ENCODE measurements around the gene GZMB.
A peak's percentile ranks its signal among the peaks of the same experiment; 100 is the strongest.
"Not testable (repeated sequence)": the region's sequence is repeated elsewhere in the genome, so short reads cannot be mapped to it uniquely, and the experiment has no call there.

GZMB gene

DNA sequence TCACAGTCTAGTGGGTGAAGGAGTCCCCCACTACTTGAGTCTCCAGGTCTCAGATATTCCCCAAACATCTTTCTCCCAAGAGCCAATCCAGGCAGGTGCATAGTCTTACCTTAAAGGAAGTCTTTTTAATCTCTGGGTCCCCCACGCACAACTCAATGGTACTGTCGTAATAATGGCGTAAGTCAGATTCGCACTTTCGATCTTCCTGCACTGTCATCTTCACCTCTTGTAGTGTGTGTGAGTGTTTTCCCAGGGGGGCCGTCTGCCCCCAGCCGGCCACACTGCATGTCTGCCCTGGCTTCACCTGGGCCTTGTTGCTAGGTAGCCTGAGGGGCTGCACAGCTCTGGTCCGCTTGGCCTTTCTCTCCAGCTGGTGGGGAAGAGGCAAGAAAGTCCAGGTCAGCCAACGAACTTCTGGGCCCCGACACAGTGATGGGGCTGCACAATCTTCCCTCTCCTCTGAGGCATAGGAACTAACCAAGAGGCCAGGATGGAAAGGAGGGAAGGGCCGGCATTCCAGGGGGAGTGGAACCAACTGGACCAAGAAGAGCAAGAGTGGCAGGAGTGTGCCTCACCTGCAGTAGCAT is 2.1 kb downstream of the GZMB start:
- DNase-seq (ENCODE audit: low read depth), result no peak

DNA sequence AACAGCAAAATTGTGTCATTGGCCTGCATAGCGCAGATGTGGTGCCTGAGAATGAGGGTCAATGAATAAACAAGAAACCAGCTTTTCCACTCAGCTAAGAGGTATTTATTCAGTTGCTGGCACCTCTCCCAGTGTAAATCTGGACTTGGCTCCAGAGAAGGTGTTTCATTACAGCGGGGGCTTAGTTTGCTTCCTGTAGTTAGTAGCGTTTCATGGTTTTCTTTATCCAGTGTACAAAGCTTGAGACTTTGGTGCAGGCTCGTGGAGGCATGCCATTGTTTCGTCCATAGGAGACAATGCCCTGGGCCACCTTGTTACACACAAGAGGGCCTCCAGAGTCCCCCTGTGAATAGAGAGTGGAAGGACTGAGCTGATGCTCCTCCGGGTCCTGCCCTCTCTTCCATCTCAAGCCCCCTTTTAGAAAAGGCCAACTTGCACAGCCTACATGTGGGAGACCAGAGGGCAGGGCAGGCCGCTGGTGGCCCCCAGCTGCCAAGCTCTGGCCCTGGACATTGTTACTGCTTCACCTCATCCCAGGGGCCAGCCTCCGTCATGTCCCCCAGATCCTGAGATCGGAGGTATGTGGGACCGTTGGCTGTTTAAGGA is 3.0 kb downstream of the GZMB start:
- DNase-seq (ENCODE audit: low read depth), result no peak

DNA sequence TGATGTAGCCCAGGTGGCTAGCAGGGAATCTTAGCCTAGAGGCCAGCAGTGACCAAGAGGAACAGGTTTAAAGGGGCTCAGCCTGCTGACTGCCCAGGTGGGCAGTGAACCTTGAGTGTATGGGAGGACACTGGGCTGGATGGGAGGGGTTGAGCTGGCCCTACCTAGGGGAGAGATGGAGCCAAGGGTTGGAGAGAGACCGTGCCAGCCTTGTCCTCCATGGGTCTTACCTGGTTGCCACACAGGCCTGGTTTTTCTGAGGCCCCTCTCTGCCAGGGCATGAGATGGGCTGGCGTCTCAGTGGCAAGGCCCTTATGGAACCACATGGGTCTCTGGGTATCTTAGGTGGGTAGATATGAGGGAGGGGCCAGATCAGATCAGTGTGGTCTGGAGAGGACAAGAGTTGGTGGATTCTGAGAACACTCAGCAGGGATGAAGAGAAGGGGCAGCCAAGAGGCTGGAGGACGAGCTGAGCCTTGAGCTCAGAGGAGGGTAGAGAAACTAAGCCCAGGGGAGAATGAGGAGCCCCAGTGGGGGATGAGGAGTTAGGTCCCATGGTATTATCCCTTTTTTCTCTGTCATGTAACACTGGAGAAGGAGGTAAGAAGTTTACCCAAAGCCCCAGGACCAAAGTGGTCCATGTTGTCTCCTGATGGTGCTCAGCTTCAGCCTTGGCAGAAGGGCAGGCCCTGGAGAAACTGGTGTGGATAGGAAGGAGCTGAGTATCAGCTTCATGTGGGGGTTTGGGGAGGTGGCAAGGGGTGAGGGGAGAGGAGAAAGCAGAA is 3.7 kb downstream of the GZMB start:
- DNase-seq (ENCODE audit: low read depth), result no peak

DNA sequence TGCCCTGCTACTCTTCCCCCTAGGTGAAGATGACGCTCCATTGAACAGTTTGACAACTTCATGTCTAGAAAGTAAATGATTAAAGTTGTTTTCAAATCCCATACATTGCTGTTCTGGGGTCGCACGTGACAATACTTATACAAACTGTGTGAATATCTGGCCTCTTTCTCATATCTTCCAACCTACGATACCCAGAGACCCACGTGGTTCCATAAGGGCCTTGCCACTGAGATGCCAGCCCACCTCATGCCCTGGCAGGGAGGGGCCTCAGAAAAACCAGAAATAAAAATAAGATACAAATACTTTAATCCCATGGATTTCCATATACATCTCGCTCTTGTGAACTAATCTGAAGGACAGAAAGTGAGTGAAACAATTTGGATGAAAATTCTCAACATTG is 4.5 kb downstream of the GZMB start:
- no peak for DNase-seq (ENCODE audit: low read depth)

DNA sequence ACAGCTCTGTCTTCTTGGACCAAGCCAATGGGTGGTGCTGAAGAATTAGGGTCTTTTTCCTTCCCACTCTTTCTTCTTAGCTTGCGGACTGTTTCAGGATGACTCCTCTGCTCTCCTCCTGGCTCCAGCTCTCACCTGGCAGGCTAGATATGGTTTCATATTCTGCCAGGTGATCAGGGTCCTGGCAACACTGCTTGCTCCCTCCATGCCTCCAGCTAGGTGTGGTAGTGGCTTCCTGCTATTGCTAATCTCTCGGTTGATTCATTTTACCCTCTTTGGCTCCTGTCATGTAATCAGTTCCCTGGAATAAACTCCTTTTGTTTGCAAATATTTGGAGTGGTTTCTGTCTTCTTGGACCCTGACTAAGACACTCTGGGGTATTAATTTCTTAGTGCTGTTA is 20.2 kb downstream of the GZMB start:
- no peak for DNase-seq (ENCODE audit: low read depth)

DNA sequence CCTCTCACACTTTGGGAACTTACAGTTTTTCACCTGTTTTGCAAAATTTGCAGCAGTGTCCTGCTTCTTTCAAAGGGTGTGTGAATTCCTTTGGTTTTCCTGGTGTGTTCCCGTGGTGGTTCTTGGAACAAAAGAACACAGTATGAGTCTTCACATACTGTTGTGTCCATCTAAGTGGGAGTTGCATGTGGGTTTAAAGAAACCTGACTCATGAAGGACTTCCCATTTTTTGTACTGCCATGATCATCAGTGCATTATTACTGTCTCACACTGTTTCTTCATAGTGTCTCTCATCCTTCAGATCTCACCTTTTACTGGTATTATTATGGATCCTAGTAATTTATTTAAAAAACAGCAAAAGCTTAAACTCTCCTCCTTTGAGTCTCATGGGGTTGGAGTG is 20.7 kb downstream of the GZMB start:
- DNase-seq (ENCODE audit: low read depth), result no peak

DNA sequence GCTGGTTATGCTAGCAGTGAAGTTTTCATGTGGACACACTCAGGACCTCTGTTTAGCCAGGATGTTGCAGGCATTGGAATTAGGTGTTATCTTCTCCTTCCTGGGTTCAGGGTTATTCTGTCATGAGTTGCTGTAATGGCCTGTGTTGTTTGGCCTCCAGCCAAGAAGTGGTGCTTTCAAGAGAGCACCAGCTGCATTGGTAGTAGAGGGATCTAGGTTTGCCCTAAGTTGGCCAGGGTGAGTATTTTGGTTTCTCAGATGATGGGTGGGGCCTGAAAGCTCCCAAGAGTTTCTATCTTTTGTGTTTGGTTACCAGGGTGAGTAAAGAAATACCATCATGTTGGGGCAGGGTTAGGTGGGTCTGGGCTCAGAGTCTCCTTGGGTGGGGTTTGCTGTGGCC is 21.8 kb downstream of the GZMB start:
- no peak for DNase-seq (ENCODE audit: low read depth)

DNA sequence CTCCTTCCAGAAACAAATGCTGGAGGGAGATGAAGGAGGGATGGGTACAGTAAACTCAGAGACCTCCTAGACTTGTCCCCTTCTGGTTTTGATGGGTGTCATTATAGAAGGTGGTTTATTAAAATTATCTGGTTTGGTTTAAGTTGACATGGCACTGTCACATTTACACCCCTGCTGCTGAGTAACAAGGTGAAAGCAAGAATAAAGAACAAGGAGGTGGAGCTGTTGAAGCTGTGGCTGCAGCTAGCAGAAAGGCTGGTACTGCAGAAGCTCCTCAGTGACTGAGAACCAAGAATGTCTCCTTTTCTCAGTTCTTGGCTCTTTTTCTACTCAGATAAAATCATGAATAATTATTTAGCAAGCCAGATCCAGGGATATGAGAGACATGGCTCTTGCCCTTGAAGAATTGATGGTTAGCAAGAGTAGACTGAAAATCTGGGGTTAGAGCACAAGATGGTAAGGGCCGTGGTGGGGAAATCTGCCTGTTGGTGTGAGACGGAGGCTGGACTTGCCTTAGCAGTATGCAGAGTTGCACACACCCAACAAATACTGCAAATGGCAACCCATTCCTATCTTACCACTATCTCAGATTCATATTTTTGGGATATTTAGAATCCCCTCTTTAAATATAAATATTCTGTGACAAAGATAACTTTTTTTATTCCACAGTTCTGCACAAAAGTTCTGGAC is 24.2 kb downstream of the GZMB start, which contains the start of gene GZMH:
GZMH (minus strand) TSS at position 31 of the 690 bp plus-strand sequence. CDS start 72 bp downstream, outside the sequence.
- no peak for DNase-seq (ENCODE audit: low read depth)

DNA sequence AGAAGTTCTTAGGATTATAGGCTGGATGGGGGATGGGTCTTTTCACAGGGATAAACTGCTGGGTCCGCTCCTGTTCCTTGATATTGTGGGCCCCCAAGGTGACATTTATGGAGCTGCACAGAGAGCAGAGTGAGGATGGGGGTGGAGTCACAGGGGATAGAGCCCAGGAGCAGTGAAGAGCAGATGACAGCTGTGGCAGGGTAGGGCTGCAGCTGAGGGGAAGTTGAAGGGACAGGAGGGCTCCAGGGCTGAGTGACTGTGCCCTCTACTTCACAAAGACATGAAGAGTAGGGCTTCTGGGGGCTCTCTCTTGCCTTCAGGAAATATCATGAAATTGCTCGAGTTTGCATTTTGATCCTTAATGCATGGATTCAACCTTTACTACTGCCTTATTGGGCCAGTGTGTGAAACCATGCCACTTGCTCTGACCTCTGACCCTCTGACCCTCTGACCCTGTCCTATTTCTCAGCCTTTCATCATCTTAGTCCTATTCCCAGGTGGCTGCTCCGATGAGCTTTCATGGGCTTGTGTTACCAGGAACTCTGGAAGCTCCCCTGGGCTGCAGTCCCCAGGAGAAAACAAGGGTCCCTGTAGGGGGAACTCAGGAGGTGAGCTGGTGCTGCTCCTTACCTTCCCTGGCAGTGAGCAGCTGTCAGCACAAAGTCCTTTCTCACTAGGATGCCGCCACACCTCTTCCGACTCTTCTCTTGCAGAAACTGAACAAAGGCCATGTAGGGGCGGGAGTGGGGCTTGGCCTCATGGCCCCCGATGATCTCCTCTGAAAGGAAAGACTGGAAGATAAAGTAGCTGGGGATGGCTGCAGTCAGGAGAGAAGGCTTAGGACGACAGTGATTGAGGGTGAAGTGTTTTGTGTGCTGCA is 26.1 kb downstream of the GZMB start:
- no peak for DNase-seq (ENCODE audit: low read depth)

DNA sequence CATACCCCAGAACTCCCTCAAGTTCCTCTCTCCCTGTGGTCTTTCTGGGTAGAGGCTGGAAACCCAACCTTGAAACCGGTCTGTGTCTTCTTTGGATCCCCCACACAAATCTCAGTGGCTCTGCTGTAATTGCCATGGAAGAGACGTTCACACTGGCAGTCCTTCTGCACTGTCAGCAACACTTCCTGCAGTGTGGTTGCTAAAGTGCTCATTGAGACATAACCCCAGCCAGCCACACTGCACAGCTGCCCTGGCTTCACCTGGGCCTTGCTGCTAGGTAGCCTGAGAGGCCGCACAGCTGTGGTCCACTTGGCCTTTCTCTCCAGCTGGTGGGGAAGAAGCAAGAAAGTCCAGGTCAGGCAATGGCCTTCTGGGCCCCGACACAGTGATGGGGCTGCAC is 26.9 kb downstream of the GZMB start:
- no peak for DNase-seq (ENCODE audit: low read depth)

DNA sequence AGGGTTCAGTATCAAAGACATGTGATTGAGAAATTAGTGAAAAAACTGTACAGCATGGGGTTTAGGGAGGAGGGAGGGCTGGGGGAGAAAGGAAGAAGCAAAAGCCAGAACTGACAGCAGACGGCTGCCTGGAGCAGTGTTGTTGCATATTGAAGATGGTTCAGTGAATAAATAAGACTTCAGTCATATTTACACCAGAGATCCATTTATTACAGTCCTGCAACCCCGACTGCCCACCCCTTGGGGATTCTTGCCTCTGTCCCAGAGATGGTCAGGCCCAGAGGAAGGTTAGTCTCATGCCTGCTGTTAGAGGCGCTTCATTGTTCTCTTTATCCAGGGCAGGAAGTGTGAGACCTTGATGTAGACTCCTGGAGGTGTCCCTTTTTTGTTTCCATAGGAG is 27.7 kb downstream of the GZMB start:
- no peak for DNase-seq (ENCODE audit: low read depth)

DNA sequence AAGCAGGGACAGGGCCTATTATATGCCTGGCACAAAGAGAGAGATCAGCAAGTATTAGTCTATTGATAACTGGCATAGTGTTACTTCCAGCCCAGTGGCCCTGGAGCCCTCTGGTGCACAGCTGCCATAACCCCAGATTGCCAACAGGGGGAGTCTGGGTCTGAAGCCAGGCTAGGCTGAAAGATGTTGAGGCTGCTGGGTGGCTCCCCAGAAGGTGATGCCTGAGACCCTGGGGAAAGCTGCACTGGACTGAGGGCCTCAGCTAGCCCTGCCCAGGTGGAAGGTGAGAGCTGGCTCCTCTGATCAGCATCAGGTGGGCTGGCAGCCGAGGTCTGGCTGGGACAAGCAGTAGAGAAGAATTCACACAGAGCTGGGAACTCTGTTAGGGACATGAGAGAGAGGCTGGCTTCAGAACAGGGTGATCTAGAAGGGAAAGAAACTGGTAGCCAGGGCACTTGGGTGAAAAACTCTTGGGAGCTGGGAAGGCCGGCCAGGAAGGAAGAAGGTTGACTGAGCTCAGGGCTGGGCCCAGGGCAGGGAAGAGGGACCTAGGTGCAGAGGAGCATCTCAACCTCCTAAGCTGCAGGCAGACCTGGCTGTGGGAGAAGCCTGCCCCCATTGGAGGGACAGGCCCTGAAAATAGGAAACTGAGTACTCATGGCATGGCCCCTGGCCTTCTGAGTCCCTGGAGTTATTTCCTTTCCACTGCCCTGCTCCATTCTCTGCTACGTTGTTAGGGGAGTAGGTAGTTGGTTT is 28.4 kb downstream of the GZMB start:
- peak; percentile 56 for DNase-seq (ENCODE audit: low read depth)

DNA sequence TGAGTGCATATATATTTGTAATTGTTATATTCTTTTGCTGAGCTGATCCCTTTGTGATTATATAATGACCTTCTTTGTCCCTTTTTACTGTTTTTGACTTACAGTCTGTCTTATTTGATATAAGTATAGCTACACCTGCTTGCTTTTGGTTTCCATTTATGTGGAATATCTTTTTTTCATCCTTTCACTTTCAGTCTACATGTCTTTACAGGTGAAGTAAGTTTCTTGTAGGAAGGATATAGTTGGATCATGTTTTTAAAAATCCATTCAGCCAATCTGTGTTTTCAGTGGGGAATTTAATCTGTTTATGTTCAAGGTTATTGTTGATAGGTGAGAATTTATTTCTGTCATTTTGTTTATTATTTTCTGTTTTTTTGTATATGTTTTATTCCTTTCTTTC is 36.6 kb downstream of the GZMB start:
- DNase-seq (ENCODE audit: low read depth), result no peak

DNA sequence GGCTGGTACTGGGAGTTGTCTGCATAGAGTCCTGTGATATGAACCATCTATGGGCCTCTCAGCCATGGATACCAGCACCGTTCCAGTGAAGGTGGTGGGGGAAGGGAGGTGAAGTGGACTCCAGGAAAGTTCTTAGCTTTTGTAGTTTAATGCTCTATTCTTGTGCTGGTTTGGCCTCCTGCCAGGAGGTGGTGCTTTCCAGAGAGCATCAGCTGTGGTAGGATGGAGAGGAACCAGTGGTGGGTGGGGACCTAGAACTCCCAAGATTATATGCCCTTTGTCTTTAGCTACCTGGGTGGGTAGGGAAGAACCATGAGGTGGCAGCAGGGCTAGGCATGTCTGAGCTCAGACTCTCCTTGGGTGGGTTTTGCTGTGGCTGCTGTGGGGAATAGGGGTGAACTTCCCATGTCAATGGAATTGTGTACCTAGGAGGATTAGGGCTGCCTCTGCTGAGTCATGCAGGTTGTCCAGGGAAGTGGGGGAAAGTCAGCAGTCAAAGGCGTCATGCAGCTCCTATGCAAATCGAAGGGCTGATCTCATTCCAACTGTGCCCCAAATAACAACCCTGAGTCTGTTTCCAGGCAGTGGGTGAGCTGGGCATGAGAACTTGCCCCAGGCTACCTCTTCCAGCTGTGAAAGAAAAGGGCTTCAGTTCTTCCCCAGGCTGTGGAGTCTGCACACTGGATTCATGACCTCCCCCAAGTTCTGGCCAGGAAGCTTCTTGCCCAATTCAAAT is 38.7 kb downstream of the GZMB start:
- no peak for DNase-seq (ENCODE audit: low read depth)

DNA sequence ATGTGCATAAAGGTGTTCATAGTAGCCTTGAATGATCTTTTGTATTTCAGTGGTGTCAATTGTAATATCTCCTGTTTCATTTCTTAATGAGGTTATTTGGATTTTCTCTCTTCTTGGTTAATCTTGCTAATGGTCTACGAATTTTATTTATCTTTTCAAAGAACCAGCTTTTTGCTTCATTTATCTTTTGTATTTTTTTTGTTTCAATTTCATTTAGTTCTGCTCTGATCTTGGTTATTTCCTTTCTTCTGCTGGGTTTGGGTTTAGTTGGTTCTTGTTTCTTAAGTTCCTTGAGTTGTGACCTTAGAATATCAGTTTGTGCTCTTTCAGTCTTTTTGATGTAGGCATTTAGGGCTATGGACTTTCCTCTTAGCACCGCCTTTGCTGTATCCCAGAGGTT is 43.0 kb downstream of the GZMB start:
- not testable (repeated sequence) for DNase-seq (ENCODE audit: low read depth)

DNA sequence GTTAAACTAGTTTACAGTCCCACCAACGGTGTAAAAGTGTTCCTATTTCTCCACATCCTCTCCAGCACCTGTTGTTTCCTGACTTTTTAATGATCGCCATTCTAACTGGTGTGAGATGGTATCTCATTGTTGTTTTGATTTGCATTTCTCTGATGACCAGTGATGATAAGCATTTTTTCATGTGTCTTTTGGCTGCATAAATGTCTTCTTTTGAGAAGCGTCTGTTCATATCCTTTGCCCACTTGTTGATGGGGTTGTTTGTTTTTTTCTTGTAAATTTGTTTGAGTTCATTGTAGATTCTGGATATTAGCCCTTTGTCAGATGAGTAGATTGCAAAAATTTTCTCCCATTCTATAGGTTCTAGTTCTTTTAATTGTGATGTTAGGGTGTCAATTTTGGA is 49.6 kb downstream of the GZMB start:
- DNase-seq (ENCODE audit: low read depth), result not testable (repeated sequence)

All from stimulated activated CD4-positive, alpha-beta T cell treated with anti-CD3 and anti-CD28 coated beads, Interleukin-2, amount 100 ng/mL, for 4 hours (primary cell).